GM23248 (cell line): Measurements from ENCODE around the gene RECQL5. TPM values are rescaled to one million over a fixed set of nuclear protein-coding genes. Genes with fewer than 3 reads are reported as not detected.

Experiments used
- DNase-seq: peaks from one replicate; pipeline ENCODE4 v3.0.0-alpha.2; 2015
- H2AFZ ChIP-seq: fragments of 200-600 bp; sonication (generic); 2 replicates; pipeline ENCODE4 v1.6.1; 2016; ENCODE audit warnings: antibody characterized with exemption
- H3F3A ChIP-seq: fragments of 200-600 bp; sonication (generic); 2 replicates; pipeline ENCODE4 v1.6.1; 2016; ENCODE audit warnings: mild to moderate bottlenecking, antibody characterized with exemption, mixed run types; ENCODE audit not compliant: insufficient read depth
- H3K27ac ChIP-seq: fragments of 200-600 bp; sonication (generic); 2 replicates; pipeline ENCODE4 v1.5.1; 2016; ENCODE audit warnings: mild to moderate bottlenecking
- H3K27me3 ChIP-seq: fragments of 200-600 bp; sonication (generic); replicated peaks from 2 replicates; pipeline ENCODE4 v1.6.1; 2016; ENCODE audit warnings: mild to moderate bottlenecking; ENCODE audit not compliant: insufficient read depth
- H3K36me3 ChIP-seq: fragments of 200-600 bp; sonication (generic); 2 replicates; pipeline ENCODE4 v1.6.1; 2016; ENCODE audit warnings: low read depth, mild to moderate bottlenecking
- H3K4me1 ChIP-seq: fragments of 200-600 bp; sonication (generic); 2 replicates; pipeline ENCODE4 v1.6.1; 2016; ENCODE audit warnings: mild to moderate bottlenecking; ENCODE audit not compliant: insufficient read depth
- H3K4me2 ChIP-seq: fragments of 200-600 bp; sonication (generic); one replicate; pipeline ENCODE4 v1.6.1; 2016; ENCODE audit warnings: mild to moderate bottlenecking; ENCODE audit not compliant: unreplicated experiment
- H3K4me3 ChIP-seq: fragments of 200-600 bp; sonication (generic); 2 replicates; pipeline ENCODE4 v1.5.1; 2016; ENCODE audit warnings: mild to moderate bottlenecking
- H3K79me2 ChIP-seq: fragments of 200-600 bp; sonication (generic); 2 replicates; pipeline ENCODE4 v1.6.1; 2016; ENCODE audit warnings: mild to moderate bottlenecking; ENCODE audit not compliant: insufficient read depth
- H3K9ac ChIP-seq: fragments of 200-600 bp; sonication (generic); 2 replicates; pipeline ENCODE4 v1.6.1; 2016; ENCODE audit warnings: mild to moderate bottlenecking
- H3K9me2 ChIP-seq: fragments of 200-600 bp; sonication (generic); 2 replicates; pipeline ENCODE4 v1.6.1; 2016; ENCODE audit warnings: mixed run types, mild to moderate bottlenecking, moderate library complexity; ENCODE audit not compliant: insufficient read depth
- H3K9me3 ChIP-seq: fragments of 200-600 bp; sonication (generic); one replicate; pipeline ENCODE4 v1.6.1; 2017; ENCODE audit warnings: low read depth
- H4K20me1 ChIP-seq: fragments of 200-600 bp; sonication (generic); 2 replicates; pipeline ENCODE4 v1.6.0; 2016; ENCODE audit not compliant: insufficient read depth
- EZH2 ChIP-seq: fragments of 200-600 bp; sonication (generic); IDR thresholded peaks from 2 replicates; pipeline ENCODE4 v1.6.1; 2018; ENCODE audit warnings: antibody characterized with exemption, mild to moderate bottlenecking; ENCODE audit not compliant: insufficient read depth, poor library complexity, severe bottlenecking
- EZH2phosphoT487 ChIP-seq: fragments of 200-600 bp; sonication (generic); IDR thresholded peaks from 2 replicates; pipeline ENCODE4 v1.6.1; 2018; ENCODE audit warnings: antibody characterized with exemption, moderate library complexity, mild to moderate bottlenecking, low read depth; ENCODE audit not compliant: insufficient read depth
- WGBS, 2 experiments: methylation state at CpG; one replicate each; pipeline ENCODE4 v1.1.6; 2015 to 2017; ENCODE audit warnings: low lambda C conversion rate in 2 of 2, low coverage in 1 of 2; ENCODE audit errors: missing lambda C conversion rate in 2 of 2; 5-methylcytosine and 5-hydroxymethylcytosine counted together
- in situ Hi-C: fragments of 300-500 bp; cut with MboI; formaldehyde crosslinking; loops from 2 replicates; pipeline ENCODE4 v1.15.0; 2020
- polyA plus RNA-seq: library from polyadenylated mRNA; unstranded; fragments of >200 nt; fragmentation: Nextera tagmentation; extraction: Ambion mirVana; gene quantifications from 2 replicates; pipeline ENCODE4 v1.2.1, GENCODE V29; 2016
- total RNA-seq: library from RNA; depleted of rRNA; stranded (reverse); fragments of >200 nt; shearing (Covaris generic); gene quantifications from 2 replicates; pipeline ENCODE4 v1.2.3, GENCODE V29; 2014

RECQL5 gene
- total and polyA plus RNA-seq, 2 experiments from 2014 or later, result 12.8 to 20.9 TPM

DNA sequence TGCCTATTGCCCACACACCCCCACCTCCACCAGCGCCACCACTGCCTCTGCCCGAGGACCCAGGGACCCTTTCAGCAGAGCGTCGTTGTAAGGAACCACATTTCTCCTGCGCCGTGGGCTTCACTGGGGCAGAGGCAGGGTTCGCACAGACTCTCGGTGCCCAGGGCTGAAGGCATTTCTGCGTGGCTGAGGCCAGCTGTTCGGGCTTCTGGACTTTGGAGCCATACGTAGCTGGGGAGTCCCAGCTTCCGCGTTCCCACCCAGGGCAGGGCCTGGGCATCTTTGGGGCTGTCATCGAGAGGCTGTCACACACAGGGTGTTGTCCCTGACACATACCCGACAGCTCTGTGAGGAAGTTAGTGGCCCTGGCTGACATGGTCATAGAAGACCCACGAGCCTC, 49.7 kb downstream of the RECQL5 start:
- Histone ChIP-seq H3K9ac (no peak overlapping the region), H3K79me2 (no peaks in the 10 kb centered on the region), H3K4me2 (no peak overlapping the region), H3K36me3 (no peaks in the 10 kb centered on the region), H3K9me3 (no peaks in the 10 kb centered on the region), H3K4me3 (no peak overlapping the region), H4K20me1 (no peaks in the 10 kb centered on the region), H3K27me3 (no peaks in the 10 kb centered on the region), H3F3A (no peaks in the 10 kb centered on the region), H3K27ac (no peak overlapping the region), H3K9me2 (no peaks in the 10 kb centered on the region), H3K4me1 (no peaks in the 10 kb centered on the region), H2AFZ (no peak overlapping the region)
- WGBS, 2 experiments, result 85 to 88% methylated on average over 16 of the region's 16 CpGs
- DNase-seq, result no peak
- in situ Hi-C loops, result loop anchor here (10.0 kb wide), 1 partner anchor 138 kb away; no protein-coding TSS in a partner anchor
- TF ChIP-seq EZH2phosphoT487 (no peak), EZH2 (no peak)

DNA sequence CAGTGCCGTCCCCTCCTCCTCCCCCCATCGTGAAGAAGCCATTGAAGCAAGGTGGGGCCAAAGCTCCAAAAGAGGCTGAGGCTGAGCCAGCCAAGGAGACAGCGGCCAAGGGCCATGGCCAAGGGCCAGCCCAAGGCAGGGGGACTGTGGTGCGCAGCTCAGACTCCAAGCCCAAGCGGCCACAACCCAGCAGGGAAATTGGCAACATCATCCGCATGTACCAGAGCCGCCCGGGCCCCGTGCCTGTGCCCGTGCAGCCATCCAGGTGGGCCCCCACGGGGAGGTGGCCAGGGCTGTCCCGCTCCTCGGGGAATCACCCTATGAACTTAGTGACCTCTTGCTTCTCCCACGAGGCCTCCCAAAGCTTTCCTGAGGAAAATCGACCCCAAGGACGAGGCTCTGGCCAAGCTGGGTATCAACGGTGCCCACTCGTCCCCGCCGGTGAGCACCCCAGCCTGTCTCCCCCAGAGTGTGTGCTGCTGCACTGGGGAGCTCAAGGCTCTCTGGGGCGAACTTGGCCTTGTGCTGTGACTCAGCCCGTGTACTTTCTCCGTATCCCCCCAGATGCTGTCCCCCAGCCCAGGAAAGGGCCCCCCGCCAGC, 50.3 kb downstream of the RECQL5 start:
- WGBS, 2 experiments, result 81 to 85% methylated on average over 23 to 24 of the region's 24 CpGs
- H3K4me1 ChIP-seq, result no peaks in the 10 kb centered on the region
- H3K79me2 ChIP-seq, result no peaks in the 10 kb centered on the region
- H3K9me2 ChIP-seq, result no peaks in the 10 kb centered on the region
- H3K36me3 ChIP-seq, result no peaks in the 10 kb centered on the region
- no peak overlapping the region for H3K4me2 ChIP-seq
- in situ Hi-C loops, result loop anchor here (10.0 kb wide), 1 partner anchor 138 kb away; no protein-coding TSS in a partner anchor
- H3K4me3 ChIP-seq, result no peak overlapping the region
- H3K27me3 ChIP-seq, result no peaks in the 10 kb centered on the region
- DNase-seq, result no peak
- H3F3A ChIP-seq, result no peaks in the 10 kb centered on the region
- no peak overlapping the region for H2AFZ ChIP-seq
- no peaks in the 10 kb centered on the region for H3K9me3 ChIP-seq
- H3K27ac ChIP-seq, result no peak overlapping the region
- TF ChIP-seq EZH2 (no peak), EZH2phosphoT487 (no peak)
- no peak overlapping the region for H3K9ac ChIP-seq
- no peaks in the 10 kb centered on the region for H4K20me1 ChIP-seq

DNA sequence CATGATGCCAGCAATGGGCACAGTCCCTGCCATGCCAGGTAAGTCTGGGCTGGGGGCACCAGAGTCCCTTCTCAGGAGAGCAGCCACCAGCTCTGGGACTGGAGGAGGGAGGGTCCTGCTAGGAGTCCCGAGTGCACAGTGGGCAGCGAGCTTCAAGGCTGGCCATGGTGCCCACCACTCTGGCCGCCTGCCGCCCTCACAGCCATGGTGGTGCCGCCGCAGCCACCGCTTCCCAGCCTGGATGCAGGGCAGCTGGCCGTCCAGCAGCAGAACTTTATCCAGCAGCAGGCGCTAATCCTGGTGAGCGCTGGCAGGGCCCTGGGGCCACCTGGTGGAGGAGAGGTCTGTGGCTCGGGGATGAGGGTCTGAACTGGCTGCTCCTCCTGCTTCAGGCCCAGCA, 51.7 kb downstream of the RECQL5 start:
- Histone ChIP-seq H3K9me2 (no peaks in the 10 kb centered on the region), H3K4me1 (no peaks in the 10 kb centered on the region), H2AFZ (no peak overlapping the region), H3K4me3 (no peak overlapping the region), H3K9ac (no peak overlapping the region), H3K79me2 (no peaks in the 10 kb centered on the region), H3K4me2 (no peak overlapping the region), H3K36me3 (no peaks in the 10 kb centered on the region), H3F3A (no peaks in the 10 kb centered on the region), H3K9me3 (no peaks in the 10 kb centered on the region), H4K20me1 (no peaks in the 10 kb centered on the region), H3K27me3 (no peaks in the 10 kb centered on the region), H3K27ac (no peak overlapping the region)
- 71 to 86% methylated on average over 11 of the region's 11 CpGs for WGBS, 2 experiments
- TF ChIP-seq EZH2phosphoT487 (no peak), EZH2 (no peak)
- in situ Hi-C loops, result loop anchor here (10.0 kb wide), 1 partner anchor 140 kb away; no protein-coding TSS in a partner anchor
- no peak for DNase-seq

DNA sequence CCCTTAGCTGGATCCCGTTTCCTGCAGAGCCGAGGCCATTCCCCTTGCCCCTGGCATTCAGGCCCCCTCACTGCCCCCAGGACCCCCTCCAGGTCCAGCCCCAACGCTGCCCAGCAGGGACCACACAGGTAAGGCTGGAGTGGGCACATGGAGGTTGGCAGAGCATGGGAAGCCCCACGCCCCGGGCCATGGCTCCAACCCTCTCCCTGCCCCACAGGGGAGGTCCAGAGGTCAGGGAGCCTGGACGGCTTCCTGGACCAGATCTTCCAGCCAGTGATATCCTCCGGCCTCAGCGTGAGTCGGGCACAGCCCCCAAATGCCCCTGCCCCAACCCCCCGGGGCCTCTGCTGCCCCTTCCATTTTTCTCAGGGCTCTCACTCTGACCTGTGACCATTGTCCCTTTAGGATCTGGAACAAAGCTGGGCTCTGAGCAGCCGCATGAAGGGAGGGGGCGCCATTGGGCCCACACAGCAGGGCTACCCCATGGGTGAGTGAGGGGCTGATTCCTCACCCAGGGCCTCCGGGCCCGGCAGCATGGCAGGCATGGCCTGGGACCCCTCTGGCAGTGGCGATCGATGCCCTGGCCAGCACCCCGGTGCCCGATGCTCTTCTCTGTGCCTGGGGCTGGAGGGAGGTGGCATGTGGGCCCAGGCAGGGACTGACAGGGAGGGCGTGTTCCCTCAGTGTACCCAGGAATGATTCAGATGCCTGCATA, 52.2 kb downstream of the RECQL5 start:
- H3K9me2 ChIP-seq, result no peaks in the 10 kb centered on the region
- H3K4me1 ChIP-seq, result no peaks in the 10 kb centered on the region
- TF ChIP-seq EZH2phosphoT487, result no peak
- no peak for TF ChIP-seq EZH2
- WGBS, 2 experiments, result 78 to 81% methylated on average over 11 to 19 of the region's 19 CpGs
- no peak overlapping the region for H2AFZ ChIP-seq
- in situ Hi-C loops, result loop anchor here (10.0 kb wide), 1 partner anchor 140 kb away; no protein-coding TSS in a partner anchor
- no peaks in the 10 kb centered on the region for H3K36me3 ChIP-seq
- no peak overlapping the region for H3K9ac ChIP-seq
- H3K9me3 ChIP-seq, result no peaks in the 10 kb centered on the region
- H3K4me2 ChIP-seq, result no peak overlapping the region
- no peak overlapping the region for H3K27ac ChIP-seq
- no peaks in the 10 kb centered on the region for H3F3A ChIP-seq
- no peaks in the 10 kb centered on the region for H3K79me2 ChIP-seq
- DNase-seq, result no peak
- no peaks in the 10 kb centered on the region for H4K20me1 ChIP-seq
- H3K4me3 ChIP-seq, result no peak overlapping the region
- no peaks in the 10 kb centered on the region for H3K27me3 ChIP-seq
